Endothelial cell (in vitro differentiated cells): ENCODE measurements around the gene PSME2. TPM values are rescaled to one million over a fixed set of nuclear protein-coding genes. Genes with fewer than 3 reads are reported as not detected.

Experiments
- DNase-seq: peaks from one replicate; pipeline ENCODE4 v3.0.0; 2021; ENCODE audit warnings: low spot score
- H3K27ac Mint-ChIP-seq: one replicate; pipeline ENCODE4 v1.8.0; 2021; ENCODE audit warnings: mixed read lengths, inconsistent platforms; ENCODE audit not compliant: unreplicated experiment
- H3K27me3 Mint-ChIP-seq: one replicate; pipeline ENCODE4 v1.8.0; 2021; ENCODE audit warnings: mild to moderate bottlenecking, moderate library complexity, mixed read lengths, inconsistent platforms; ENCODE audit not compliant: unreplicated experiment
- H3K36me3 Mint-ChIP-seq: one replicate; pipeline ENCODE4 v1.8.0; 2021; ENCODE audit warnings: mild to moderate bottlenecking, low read depth, mixed read lengths, inconsistent platforms; ENCODE audit not compliant: unreplicated experiment
- H3K4me1 Mint-ChIP-seq: one replicate; pipeline ENCODE4 v1.8.0; 2021; ENCODE audit warnings: mild to moderate bottlenecking, mixed read lengths, inconsistent platforms; ENCODE audit not compliant: unreplicated experiment
- H3K4me3 Mint-ChIP-seq: one replicate; pipeline ENCODE4 v1.8.0; 2021; ENCODE audit warnings: mild to moderate bottlenecking, mixed read lengths, inconsistent platforms; ENCODE audit not compliant: unreplicated experiment
- H3K9me3 Mint-ChIP-seq: one replicate; pipeline ENCODE4 v1.8.0; 2021; ENCODE audit warnings: mixed read lengths, inconsistent platforms; ENCODE audit not compliant: unreplicated experiment
- CTCF ChIP-seq: fragments of 200-600 bp; sonication (generic); IDR thresholded peaks from one replicate; pipeline ENCODE4 v1.5.0; 2021; ENCODE audit warnings: antibody characterized with exemption; ENCODE audit not compliant: unreplicated experiment
- total RNA-seq: library from RNA; stranded (reverse); fragmentation: NEBNext Ultra II Directional; extraction: Animal tissue kit (Norgen Biotek cat#: 25700); gene quantifications from one replicate; pipeline ENCODE4 v1.2.1, GENCODE V29; 2021; ENCODE audit not compliant: unreplicated experiment

Gene PSME2
- total RNA-seq, 1 donor from 2014 or later, result 73.6 TPM

GRCh38 chr14:24123424-24124417 lies 22.7 kb downstream of the PSME2 start:
- Mint-ChIP-seq H3K27ac (no peak overlapping the region), H3K36me3 (peaks cover 32% of the 10 kb centered on the region), H3K27me3 (no peaks in the 10 kb centered on the region), H3K4me1 (no peaks in the 10 kb centered on the region), H3K4me3 (no peak overlapping the region), H3K9me3 (no peaks in the 10 kb centered on the region)
- DNase-seq, result no peak
- TF ChIP-seq CTCF, result no peak

- Mint-ChIP-seq H3K36me3 (peaks cover 36% of the 10 kb centered on the region), H3K27me3 (no peaks in the 10 kb centered on the region), H3K27ac (no peak overlapping the region), H3K4me3 (no peak overlapping the region), H3K9me3 (no peaks in the 10 kb centered on the region), H3K4me1 (no peaks in the 10 kb centered on the region)
- DNase-seq, result no peak
- no peak for TF ChIP-seq CTCF
Observed at GRCh38 chr14:24122898-24123297, 23.5 kb downstream of the PSME2 start.

GRCh38 chr14:24122416-24122815 lies 24.0 kb downstream of the PSME2 start:
- H3K9me3 Mint-ChIP-seq, result no peaks in the 10 kb centered on the region
- peaks cover 36% of the 10 kb centered on the region for H3K36me3 Mint-ChIP-seq
- no peaks in the 10 kb centered on the region for H3K27me3 Mint-ChIP-seq
- DNase-seq, result no peak
- no peak overlapping the region for H3K27ac Mint-ChIP-seq
- TF ChIP-seq CTCF, result no peak
- no peak overlapping the region for H3K4me3 Mint-ChIP-seq
- no peaks in the 10 kb centered on the region for H3K4me1 Mint-ChIP-seq

- H3K4me3 Mint-ChIP-seq, result no peak overlapping the region
- H3K9me3 Mint-ChIP-seq, result no peaks in the 10 kb centered on the region
- peaks cover 2% of the 10 kb centered on the region for H3K27me3 Mint-ChIP-seq
- H3K36me3 Mint-ChIP-seq, result peaks cover 40% of the 10 kb centered on the region
- H3K27ac Mint-ChIP-seq, result no peak overlapping the region
- TF ChIP-seq CTCF, result no peak
- peaks cover 6% of the 10 kb centered on the region for H3K4me1 Mint-ChIP-seq
- DNase-seq, result no peak
Observed at GRCh38 chr14:24121210-24121609, 25.2 kb downstream of the PSME2 start.

- Mint-ChIP-seq H3K9me3 (no peaks in the 10 kb centered on the region), H3K27ac (no peak overlapping the region), H3K4me1 (peaks cover 20% of the 10 kb centered on the region), H3K4me3 (no peak overlapping the region), H3K27me3 (peaks cover 8% of the 10 kb centered on the region), H3K36me3 (peaks cover 40% of the 10 kb centered on the region)
- no peak for TF ChIP-seq CTCF
- DNase-seq, result no peak
Observed at GRCh38 chr14:24119691-24120090, 26.7 kb downstream of the PSME2 start.
